ENCODE measurements around the gene VCAM1.

Gene VCAM1

DNA sequence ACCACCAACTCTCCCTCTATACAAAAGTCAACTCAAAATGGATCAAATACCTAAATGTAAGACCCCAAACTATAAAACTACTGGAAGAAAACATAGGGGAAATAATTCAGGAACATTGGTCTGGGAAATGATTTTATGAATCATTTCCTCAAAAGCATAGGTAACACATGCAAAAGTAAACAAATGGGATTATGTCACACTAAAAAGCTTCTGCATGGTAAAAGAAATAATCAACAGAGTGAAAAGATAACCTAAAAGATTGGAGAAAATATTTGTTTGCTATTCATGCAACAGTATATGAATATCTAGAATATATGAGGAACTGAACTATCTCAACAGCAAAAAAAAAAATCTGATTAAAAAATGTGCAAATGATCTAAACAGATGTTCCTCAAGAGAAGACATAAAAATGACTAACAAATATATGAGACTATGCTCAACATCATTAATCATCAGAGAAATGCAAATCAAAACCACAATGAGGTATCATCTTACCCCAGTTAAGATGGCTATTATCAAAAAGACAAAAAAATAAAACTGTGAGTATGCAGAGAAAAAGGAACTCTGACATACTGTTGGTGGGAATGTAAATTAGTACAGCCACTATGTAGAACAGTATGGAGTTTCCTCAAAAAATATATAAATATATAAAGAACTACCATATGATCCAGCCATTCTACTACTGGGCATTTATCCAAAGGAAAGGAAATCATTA is 47.8 kb downstream of the VCAM1 start:
- Histone ChIP-seq H3K4me3 (replicated peaks; ENCODE audit: insufficient read depth, low read length) (no peak overlapping the region), H3K27me3 (ENCODE audit: insufficient read depth, poor library complexity, severe bottlenecking) (no peaks in the 10 kb centered on the region), H3K27ac (replicated peaks) (no peak overlapping the region)
- no peak for DNase-seq (ENCODE audit: low read depth in 1 of 2, low spot score in 1 of 2)
- TF ChIP-seq, protein P1, sequence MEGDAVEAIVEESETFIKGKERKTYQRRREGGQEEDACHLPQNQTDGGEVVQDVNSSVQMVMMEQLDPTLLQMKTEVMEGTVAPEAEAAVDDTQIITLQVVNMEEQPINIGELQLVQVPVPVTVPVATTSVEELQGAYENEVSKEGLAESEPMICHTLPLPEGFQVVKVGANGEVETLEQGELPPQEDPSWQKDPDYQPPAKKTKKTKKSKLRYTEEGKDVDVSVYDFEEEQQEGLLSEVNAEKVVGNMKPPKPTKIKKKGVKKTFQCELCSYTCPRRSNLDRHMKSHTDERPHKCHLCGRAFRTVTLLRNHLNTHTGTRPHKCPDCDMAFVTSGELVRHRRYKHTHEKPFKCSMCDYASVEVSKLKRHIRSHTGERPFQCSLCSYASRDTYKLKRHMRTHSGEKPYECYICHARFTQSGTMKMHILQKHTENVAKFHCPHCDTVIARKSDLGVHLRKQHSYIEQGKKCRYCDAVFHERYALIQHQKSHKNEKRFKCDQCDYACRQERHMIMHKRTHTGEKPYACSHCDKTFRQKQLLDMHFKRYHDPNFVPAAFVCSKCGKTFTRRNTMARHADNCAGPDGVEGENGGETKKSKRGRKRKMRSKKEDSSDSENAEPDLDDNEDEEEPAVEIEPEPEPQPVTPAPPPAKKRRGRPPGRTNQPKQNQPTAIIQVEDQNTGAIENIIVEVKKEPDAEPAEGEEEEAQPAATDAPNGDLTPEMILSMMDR (IDR thresholded peaks at IDR 0.05; ENCODE audit: insufficient read depth, low read length) = no peak
- no peak for TF ChIP-seq POLR2AphosphoS5 (IDR thresholded peaks at IDR 0.05; ENCODE audit: low read depth)
- TF ChIP-seq GABPA (IDR thresholded peaks at IDR 0.05; ENCODE audit: low read depth) = no peak
- TF ChIP-seq SPI1 (IDR thresholded peaks at IDR 0.05; ENCODE audit: borderline replicate concordance, low read depth) = no peak
- TF ChIP-seq, protein P2, sequence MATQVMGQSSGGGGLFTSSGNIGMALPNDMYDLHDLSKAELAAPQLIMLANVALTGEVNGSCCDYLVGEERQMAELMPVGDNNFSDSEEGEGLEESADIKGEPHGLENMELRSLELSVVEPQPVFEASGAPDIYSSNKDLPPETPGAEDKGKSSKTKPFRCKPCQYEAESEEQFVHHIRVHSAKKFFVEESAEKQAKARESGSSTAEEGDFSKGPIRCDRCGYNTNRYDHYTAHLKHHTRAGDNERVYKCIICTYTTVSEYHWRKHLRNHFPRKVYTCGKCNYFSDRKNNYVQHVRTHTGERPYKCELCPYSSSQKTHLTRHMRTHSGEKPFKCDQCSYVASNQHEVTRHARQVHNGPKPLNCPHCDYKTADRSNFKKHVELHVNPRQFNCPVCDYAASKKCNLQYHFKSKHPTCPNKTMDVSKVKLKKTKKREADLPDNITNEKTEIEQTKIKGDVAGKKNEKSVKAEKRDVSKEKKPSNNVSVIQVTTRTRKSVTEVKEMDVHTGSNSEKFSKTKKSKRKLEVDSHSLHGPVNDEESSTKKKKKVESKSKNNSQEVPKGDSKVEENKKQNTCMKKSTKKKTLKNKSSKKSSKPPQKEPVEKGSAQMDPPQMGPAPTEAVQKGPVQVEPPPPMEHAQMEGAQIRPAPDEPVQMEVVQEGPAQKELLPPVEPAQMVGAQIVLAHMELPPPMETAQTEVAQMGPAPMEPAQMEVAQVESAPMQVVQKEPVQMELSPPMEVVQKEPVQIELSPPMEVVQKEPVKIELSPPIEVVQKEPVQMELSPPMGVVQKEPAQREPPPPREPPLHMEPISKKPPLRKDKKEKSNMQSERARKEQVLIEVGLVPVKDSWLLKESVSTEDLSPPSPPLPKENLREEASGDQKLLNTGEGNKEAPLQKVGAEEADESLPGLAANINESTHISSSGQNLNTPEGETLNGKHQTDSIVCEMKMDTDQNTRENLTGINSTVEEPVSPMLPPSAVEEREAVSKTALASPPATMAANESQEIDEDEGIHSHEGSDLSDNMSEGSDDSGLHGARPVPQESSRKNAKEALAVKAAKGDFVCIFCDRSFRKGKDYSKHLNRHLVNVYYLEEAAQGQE (IDR thresholded peaks at IDR 0.05; ENCODE audit: insufficient replicate concordance, low read depth) = no peak

DNA sequence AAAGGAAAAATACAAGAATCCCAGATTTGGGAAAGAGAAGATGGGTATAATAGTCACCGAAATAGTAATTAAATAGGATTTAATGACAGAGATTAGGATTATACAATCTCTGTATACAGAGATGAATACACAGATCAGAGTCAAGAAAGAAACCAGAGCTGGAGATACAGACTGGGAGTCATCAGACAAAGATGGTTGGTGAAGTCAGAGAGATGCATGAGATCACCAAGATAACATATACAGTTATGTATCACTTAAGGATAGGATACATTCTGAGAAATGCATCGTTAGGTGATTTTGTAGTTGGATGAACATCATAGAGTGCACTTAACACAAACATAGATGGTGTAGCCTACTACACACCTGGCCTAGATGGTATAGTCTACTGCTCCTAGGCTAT is 49.8 kb downstream of the VCAM1 start:
- H3K4me3 ChIP-seq (replicated peaks; ENCODE audit: insufficient read depth, low read length) = no peak overlapping the region

DNA sequence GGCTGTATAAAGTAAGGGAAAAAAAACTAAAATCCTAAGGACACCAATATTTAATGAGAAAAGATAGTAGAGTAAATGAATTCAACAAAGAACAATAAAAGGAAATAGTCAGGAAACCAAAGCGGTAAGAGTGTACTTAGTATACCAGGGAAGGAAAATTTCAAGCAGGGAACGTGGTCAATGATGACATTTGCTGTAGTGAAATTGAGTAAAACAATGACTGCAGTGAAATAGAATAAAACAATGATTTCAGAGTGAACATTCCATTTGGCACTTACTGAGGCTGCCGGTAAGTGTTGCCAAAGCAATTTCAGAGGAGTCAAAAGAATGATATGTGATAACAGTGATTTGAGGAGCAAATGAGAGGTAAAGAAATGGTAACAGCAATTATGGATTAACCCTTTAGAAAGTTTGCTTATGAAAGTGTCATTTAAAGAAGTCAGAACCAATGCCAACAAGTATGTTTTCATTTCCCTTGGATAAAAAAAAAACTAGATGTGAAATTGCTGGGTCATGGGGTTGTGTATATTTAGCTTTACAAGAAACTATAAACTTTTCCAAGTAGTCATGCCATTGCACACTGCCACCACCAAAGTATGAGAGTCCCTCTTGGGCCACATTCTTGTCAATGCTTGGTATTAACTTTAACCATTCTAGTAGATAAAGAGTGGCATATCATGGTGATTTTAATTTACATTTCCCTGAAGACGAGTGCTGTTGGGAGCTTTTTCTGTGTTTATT is 50.5 kb downstream of the VCAM1 start:
- no peak overlapping the region for H3K4me3 ChIP-seq (replicated peaks; ENCODE audit: insufficient read depth, low read length)
- no peak for DNase-seq (ENCODE audit: low read depth in 1 of 2, low spot score in 1 of 2)
- TF ChIP-seq SPI1 (IDR thresholded peaks at IDR 0.05; ENCODE audit: borderline replicate concordance, low read depth) = no peak
- no peaks in the 10 kb centered on the region for H3K27me3 ChIP-seq (ENCODE audit: insufficient read depth, poor library complexity, severe bottlenecking)
- no peak overlapping the region for H3K27ac ChIP-seq (replicated peaks)

More for the DNA sequence above, 49.8 kb downstream of the VCAM1 start:
- no peak for DNase-seq (ENCODE audit: low read depth in 1 of 2, low spot score in 1 of 2)
- no peak overlapping the region for H3K27ac ChIP-seq (replicated peaks)
- no peaks in the 10 kb centered on the region for H3K27me3 ChIP-seq (ENCODE audit: insufficient read depth, poor library complexity, severe bottlenecking)
- no peak for TF ChIP-seq POLR2AphosphoS5 (IDR thresholded peaks at IDR 0.05; ENCODE audit: low read depth)
- TF ChIP-seq, protein P2 (IDR thresholded peaks at IDR 0.05; ENCODE audit: insufficient replicate concordance, low read depth) = no peak
- TF ChIP-seq GABPA (IDR thresholded peaks at IDR 0.05; ENCODE audit: low read depth) = no peak
- TF ChIP-seq, protein P1 (IDR thresholded peaks at IDR 0.05; ENCODE audit: insufficient read depth, low read length) = no peak
- no peak for TF ChIP-seq SPI1 (IDR thresholded peaks at IDR 0.05; ENCODE audit: borderline replicate concordance, low read depth)

DNA sequence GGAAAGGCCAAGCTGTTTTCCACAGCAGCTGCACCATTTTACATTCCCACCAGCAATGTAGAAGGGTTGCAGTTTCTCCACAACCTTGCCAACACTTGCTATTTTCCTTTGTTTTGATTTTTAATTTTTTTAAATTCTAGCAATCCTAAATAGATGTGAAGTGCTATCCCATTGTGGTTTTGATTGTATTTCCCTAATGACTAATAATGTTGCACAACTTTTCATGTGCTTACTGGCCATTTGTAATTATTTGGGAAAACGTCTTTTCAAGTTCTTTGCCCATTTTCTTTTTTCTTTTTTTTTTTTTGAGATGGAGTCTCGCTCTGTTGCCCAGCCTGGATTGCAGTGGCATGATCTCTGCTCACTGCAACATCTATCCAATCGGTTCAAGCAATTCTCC is 53.9 kb downstream of the VCAM1 start:
- no peak for DNase-seq (ENCODE audit: low read depth in 1 of 2, low spot score in 1 of 2)

More for the DNA sequence above, 53.9 kb downstream of the VCAM1 start:
- Histone ChIP-seq H3K27me3 (ENCODE audit: insufficient read depth, poor library complexity, severe bottlenecking) (no peaks in the 10 kb centered on the region), H3K4me3 (replicated peaks; ENCODE audit: insufficient read depth, low read length) (no peak overlapping the region), H3K27ac (replicated peaks) (no peak overlapping the region)
- TF ChIP-seq POLR2AphosphoS5 (IDR thresholded peaks at IDR 0.05; ENCODE audit: low read depth) (no peak), GABPA (IDR thresholded peaks at IDR 0.05; ENCODE audit: low read depth) (no peak), SPI1 (IDR thresholded peaks at IDR 0.05; ENCODE audit: borderline replicate concordance, low read depth) (no peak)
- TF ChIP-seq, protein P1 (IDR thresholded peaks at IDR 0.05; ENCODE audit: insufficient read depth, low read length) = no peak
- TF ChIP-seq, protein P2 (IDR thresholded peaks at IDR 0.05; ENCODE audit: insufficient replicate concordance, low read depth) = no peak

All from HL-60 (cell line).